GM08714 (cell line): Measurements from ENCODE around the gene HBM.
"Not testable (repeated sequence)": the region's sequence is repeated elsewhere in the genome, so short reads cannot be mapped to it uniquely, and the experiment has no call there.

ENCODE experiments used
- H3K4me3 ChIP-seq: fragments of 200-500 bp; sonication (Bioruptor generic); 2 replicates; pipeline ENCODE4 v1.5.1; 2014; ENCODE audit warnings: mild to moderate bottlenecking, low read length, inconsistent platforms
- ZNF274 ChIP-seq: IDR thresholded peaks from 2 replicates; pipeline ENCODE4 v1.6.1; 2012; ENCODE audit warnings: mild to moderate bottlenecking, low read depth, low read length

The HBM gene, protein sequence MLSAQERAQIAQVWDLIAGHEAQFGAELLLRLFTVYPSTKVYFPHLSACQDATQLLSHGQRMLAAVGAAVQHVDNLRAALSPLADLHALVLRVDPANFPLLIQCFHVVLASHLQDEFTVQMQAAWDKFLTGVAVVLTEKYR

DNA sequence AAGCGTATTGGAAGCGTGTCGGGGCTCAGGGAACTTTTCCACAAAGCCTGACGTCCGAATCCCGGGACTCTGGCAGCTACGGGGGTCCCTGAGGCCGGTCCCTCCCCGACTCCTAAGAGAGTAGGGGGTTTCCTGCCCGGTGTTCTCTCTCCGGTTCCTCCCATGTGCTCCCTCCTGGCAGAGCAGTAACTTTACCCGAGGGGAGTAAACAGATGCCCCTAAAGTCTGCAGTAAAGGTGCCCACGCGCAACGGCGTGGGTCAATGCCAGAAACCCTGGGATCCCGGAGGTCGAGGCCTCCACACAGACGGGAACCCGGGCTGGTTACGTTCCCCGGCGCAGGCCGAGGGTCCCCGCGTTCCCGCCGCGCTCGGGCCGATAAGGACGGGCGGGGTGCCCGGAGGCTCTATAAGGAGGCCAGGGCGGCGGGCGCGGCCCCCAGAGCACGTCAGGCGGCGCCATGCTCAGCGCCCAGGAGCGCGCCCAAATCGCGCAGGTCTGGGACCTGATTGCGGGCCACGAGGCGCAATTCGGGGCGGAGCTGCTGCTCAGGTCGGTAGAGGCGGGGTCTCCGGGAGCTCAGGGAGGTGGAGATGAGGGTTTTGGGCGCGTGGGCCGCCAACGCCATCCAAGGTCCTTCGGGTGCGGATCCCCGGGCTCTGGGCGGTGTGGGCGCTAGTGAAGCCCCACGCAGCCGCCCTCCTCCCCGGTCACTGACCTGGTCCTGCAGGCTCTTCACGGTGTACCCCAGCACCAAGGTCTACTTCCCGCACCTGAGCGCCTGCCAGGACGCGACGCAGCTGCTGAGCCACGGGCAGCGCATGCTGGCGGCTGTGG lies at the start of gene HBM:
Gene HBM (plus strand): TSS at position 440 of the 836 bp plus-strand sequence. CDS start 20 bp downstream, at position 460.
- H3K4me3 ChIP-seq = no peak within 1 kb of the TSS
- no peak for TF ChIP-seq ZNF274

- no peak overlapping the region for H3K4me3 ChIP-seq
- TF ChIP-seq ZNF274 = no peak
Observed at GRCh38 chr16:116015-116414, 49.8 kb upstream of the HBM start.

DNA sequence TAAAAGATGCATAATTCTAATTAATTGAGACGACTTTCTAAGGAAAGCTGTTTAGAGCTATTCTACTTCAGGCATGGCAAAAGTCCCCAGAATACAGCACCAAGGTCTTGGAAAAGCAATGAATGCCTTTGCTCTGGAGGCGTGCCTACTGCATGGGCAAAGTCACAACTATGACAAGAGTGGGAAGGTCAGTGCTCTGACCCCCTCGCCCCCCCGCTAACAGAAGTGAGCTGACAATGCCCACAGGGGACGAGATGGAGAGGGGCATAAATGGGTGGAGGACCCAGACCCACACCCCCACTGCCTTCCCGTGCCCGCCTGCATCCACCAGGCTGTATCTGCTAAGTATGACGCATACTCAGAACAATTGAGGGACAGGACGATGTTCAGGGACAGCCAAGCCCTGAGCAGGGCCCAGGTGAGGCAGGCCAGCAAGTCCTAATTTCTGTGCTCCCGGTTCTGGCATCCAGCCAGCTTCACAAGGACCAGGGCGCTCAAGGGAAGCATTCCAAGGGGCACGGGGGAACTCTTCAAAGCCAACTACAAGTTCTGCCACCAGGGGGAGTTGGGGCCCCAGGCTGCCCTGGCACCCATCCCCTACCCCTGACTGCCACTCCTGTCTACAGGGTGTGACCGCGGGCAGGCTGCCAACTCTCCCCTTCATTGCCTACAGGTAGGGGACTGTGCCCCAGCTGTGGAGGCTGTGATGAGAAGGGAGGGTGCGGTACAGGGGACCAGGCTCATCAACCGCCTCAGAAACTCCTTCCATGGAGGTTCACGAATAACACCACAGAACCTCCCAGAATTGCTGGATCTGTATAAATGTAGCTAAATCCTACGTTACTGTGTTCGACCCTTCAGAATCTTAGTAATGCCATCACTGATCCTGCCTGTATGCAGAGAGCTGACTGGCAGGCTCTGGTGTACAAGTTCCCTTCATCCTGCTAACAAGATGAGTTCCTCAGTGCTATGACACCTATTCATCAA lies 48.1 kb upstream of the HBM start:
- TF ChIP-seq ZNF274 = no peak
- no peak overlapping the region for H3K4me3 ChIP-seq

GRCh38 chr16:118857-119256 lies 46.9 kb upstream of the HBM start:
- no peak overlapping the region for H3K4me3 ChIP-seq
- TF ChIP-seq ZNF274 = no peak

DNA sequence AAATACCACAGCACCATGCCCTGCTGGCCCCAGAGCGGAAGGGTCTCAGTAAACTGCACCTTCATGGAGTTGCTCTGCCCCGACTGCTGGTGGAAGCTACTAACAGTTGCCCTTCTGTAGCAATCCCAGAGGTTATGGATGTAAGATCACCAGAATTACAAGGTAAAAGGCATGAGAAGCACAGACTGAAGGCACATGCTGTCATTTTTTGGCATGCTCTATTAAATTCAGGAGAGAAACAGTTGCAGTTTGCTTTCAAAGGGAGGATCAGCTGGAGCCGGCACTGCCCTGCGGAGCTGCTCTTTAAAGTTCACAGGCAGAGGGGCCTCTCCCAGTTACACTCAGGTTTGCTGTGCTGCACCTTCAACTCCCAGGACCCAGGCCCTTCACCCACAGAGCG lies 46.5 kb upstream of the HBM start:
- no peak for TF ChIP-seq ZNF274
- H3K4me3 ChIP-seq = no peak overlapping the region

- no peak for TF ChIP-seq ZNF274
- H3K4me3 ChIP-seq = no peak overlapping the region
Observed at GRCh38 chr16:119835-120491, 45.8 kb upstream of the HBM start.

- H3K4me3 ChIP-seq = no peak overlapping the region
- no peak for TF ChIP-seq ZNF274
Observed at GRCh38 chr16:120756-121155, 45.0 kb upstream of the HBM start.

GRCh38 chr16:122361-122760 lies 43.4 kb upstream of the HBM start:
- no peak overlapping the region for H3K4me3 ChIP-seq
- TF ChIP-seq ZNF274 = no peak

- H3K4me3 ChIP-seq = not testable (repeated sequence)
Observed at GRCh38 chr16:123558-124350, 42.0 kb upstream of the HBM start.

- no peak overlapping the region for H3K4me3 ChIP-seq
- no peak for TF ChIP-seq ZNF274
Observed at GRCh38 chr16:125011-125410, 40.8 kb upstream of the HBM start.

- no peak overlapping the region for H3K4me3 ChIP-seq
- TF ChIP-seq ZNF274 = no peak
Observed at GRCh38 chr16:129075-129474, 36.7 kb upstream of the HBM start.

- TF ChIP-seq ZNF274 = no peak
- no peak overlapping the region for H3K4me3 ChIP-seq
Observed at GRCh38 chr16:130533-131173, 35.1 kb upstream of the HBM start.

DNA sequence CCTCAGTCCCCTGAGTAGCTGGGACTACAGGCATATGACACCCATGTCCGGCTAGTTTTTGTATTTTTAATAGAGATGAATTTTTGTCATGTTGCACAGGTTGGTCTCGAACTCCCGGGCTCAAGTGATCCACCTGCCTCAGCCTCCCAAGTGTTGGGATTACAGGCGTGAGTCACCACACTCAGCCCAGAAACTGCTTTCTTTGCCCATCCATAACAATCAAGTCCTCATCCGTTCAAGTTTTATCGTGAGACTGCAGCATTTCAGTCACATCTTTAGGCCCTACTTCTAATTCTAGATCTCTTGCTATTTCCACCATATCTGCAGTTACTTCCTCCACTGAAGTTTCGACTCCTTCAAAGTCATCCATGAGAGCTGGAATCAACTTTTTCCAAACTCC lies 33.7 kb upstream of the HBM start:
- H3K4me3 ChIP-seq = no peak overlapping the region
- TF ChIP-seq ZNF274 = no peak
